Measurements from ENCODE around the gene COTL1.
"Not testable (repeated sequence)": the region's sequence is repeated elsewhere in the genome, so short reads cannot be mapped to it uniquely, and the experiment has no call there.

The COTL1 gene

GRCh38 chr16:84528322-84528721 lies 89.6 kb downstream of the COTL1 start:
- no peak for DNase-seq (ENCODE audit: low spot score)

DNA sequence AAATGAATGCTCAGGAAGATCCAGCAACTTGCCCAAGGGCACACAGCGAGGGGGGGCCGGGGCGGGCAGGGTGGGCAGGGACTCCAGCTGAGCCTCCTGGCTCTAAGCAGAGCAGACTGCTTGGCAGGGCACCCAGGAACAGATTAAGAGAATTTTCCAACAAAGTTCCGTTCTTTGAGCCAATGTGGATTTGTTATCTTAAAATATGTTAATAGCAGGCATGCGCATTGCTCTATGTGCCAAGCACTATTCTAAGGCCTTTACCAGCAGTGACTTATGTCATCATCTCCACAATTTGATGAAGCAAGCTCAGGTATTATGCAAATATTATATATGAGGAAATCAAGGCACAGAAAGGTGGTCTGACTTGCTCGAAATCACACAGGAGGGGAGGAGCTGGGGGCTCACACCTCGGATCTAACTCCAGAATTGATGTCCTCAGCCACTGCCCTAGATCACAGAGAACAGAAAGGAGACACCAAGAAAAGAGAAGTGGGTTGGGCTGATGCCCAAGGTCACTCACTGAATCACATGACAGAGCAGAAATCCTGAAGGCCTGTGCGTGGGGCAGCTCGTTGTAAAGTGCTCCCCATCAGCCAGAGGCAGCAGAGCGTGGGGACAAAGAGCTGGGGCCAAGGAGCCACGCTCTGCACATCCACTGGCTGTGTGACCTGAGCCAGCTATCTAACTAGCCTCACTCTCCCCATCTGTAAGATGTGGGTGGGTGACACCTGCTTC lies 90.2 kb downstream of the COTL1 start:
- DNase-seq (ENCODE audit: low spot score) = no peak

GRCh38 chr16:84526794-84527531 lies 90.9 kb downstream of the COTL1 start:
- DNase-seq (ENCODE audit: low spot score) = no peak

- not testable (repeated sequence) for DNase-seq (ENCODE audit: low spot score)
These were observed 92.8 kb downstream of the COTL1 start for GRCh38 chr16:84524941-84525581.

DNA sequence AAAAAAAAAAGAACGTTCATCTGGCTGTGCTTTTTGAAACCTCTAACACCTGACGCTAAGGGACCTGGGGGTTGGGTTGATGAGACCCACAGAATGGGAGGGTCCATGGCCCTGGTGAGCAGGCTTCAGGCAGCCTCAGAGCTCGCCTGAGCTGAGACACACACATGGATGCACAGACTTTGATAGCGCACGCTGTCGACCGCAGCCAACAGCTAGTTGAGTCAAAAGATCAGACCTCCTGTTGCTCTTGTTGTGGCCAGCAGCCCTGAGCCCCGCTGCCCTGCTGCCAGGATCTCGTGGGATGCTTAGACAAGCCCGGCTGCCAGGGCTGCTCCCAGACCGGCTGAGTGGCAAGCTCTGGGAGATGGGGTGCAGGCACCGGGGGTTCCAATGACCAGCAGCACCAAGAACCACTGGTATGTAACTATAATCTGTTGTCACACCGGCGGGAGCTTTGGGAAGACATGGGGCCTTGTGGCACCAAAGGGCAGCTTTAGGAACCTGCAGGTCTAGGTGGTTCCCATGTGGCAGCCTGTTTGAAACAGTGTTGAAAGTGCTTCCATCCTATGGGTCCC lies 93.4 kb downstream of the COTL1 start:
- DNase-seq (ENCODE audit: low spot score) = no peak

DNA sequence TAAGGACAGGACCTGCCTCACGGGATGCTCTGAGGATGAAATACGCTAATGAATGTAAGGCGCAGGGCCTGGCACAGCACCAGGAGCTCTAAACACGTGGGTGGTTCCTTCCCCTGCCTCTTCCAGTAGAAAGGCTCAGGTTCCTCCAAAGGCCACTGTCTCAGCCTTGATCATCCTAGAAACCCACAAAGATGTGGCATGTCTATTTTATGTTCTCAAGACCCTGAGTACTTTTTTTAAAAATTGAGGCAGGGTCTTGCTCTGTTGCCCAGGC lies 96.4 kb downstream of the COTL1 start:
- no peak for DNase-seq (ENCODE audit: low spot score)

GRCh38 chr16:84520725-84521496 lies 97.0 kb downstream of the COTL1 start:
- DNase-seq (ENCODE audit: low spot score) = no peak

DNA sequence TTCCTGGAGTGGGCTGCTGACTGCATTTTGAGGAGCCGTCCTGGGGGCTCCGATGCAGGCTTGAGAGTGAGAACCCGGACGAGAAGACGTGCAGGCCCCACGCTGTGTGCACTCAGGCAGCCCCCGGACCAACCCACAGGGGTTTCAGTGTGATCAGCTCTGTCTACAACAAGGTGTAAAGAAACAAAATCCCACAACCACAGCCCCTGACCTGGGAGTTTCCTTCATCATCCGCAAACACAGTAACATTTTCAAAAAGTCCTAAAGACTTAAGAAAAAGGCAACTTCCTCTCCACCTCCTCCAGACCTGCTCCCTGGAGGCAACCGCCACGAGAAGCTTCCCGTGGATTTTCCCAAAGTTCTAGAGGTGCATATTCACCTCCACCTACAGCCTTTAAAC lies 98.0 kb downstream of the COTL1 start:
- DNase-seq (ENCODE audit: low spot score) = no peak

DNA sequence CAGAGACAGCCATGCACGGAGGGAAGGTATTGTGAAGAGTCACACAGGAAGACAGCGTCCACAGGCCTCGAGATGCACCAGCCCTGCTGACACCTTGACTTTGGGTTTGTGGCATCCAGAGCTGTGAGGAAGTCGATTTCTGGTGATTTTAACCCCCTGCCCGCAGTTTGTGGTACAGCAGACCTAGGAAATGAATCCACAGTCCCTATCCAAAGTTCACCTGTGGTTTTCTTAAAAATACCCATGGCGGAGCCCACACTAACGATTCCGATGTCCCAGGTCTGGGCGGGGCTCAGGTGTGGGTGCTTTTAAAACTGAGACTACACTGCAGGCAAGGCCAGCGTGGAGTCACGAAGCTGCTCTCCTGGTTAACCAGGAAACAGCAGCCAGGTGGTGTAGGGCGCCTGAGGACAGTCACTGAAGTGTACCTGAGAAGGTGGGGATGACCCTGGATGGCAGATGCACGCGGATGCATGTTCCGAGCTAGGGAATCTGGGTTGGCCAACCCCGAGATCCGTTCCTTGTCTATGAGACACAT lies 99.0 kb downstream of the COTL1 start:
- no peak for DNase-seq (ENCODE audit: low spot score)

GRCh38 chr16:84518220-84518619 lies 99.7 kb downstream of the COTL1 start:
- DNase-seq (ENCODE audit: low spot score) = not testable (repeated sequence)

DNA sequence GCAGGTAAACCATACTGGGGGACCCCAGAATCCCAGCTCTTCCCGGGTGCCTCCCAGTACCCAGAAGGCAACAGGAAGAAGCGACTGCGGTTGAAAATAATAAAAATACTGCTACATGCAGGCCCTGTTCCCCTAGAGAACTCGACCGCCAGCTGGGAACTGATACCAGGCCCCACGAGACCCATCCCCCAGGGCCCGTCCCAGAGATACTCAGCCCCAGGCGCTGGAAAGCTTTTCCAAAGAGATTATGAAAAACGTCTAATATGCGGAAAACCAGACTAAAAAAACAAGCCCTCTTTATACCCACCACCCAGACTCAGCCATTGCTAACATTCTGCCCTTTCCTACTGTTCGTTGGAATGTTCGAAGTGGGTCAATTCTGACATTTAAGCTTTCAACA lies 100.5 kb downstream of the COTL1 start:
- no peak for DNase-seq (ENCODE audit: low spot score)

All from germinal center (tissue), 1 donor.